Endothelial cell of umbilical vein (primary cell): ENCODE results near the gene PARD3B. TPM values are rescaled to one million over a fixed set of nuclear protein-coding genes. Genes with fewer than 3 reads are reported as not detected.

Source experiments
- BruUV-seq: library from RNA; stranded (reverse); fragments of 400-500 nt; replicated peaks from 2 replicates; lab custom pipeline; 2021; lab: Mats Ljungman, UMichigan
- CTCF ChIA-PET: fragments of 300-600, 350-600 bp; sonication (Branson Sonifier 250); formaldehyde crosslinking; loops from one replicate; lab custom pipeline; 2021; ENCODE audit warnings: antibody characterized with exemption, inconsistent platforms; lab: Charles Lee
- POLR2A ChIA-PET: fragments of 300-600, 350-600 bp; sonication (Branson Sonifier 250); formaldehyde crosslinking; loops from one replicate; lab custom pipeline; 2021; ENCODE audit warnings: antibody characterized with exemption, inconsistent platforms; lab: Charles Lee
- DNase-seq: peaks from one replicate; pipeline ENCODE4 v3.0.0-alpha.2; 2011; ENCODE audit warnings: low read depth, low spot score
- FAIRE-seq: peaks from 2 replicates; lab custom pipeline; 2011; peaks lifted over from hg19 to GRCh38; lab: Jason Lieb, UNC
- H2AFZ ChIP-seq: 2 replicates; pipeline ENCODE4 v1.6.0; 2012; ENCODE audit warnings: low read depth, low read length, control low read depth, inconsistent platforms
- H3K27ac ChIP-seq: 2 replicates; pipeline ENCODE4 v1.5.1; 2011; ENCODE audit warnings: low read depth, mild to moderate bottlenecking, control low read depth, low read length, moderate library complexity; ENCODE audit not compliant: insufficient read depth
- H3K27me3 ChIP-seq, 2 experiments: 2 replicates each; pipeline versions ENCODE4 v1.6.0 to v1.6.1; 2011; ENCODE audit warnings: low read length in 2 of 2, mixed read lengths in 1 of 2; ENCODE audit not compliant: control insufficient read depth in 2 of 2, insufficient read depth in 2 of 2
- H3K36me3 ChIP-seq, 2 experiments: 2 replicates in 1 of 2; 3 replicates in 1 of 2; pipeline ENCODE4 v1.5.1; 2011; ENCODE audit warnings: low read length in 2 of 2, mild to moderate bottlenecking in 1 of 2, moderate library complexity in 1 of 2; ENCODE audit not compliant: control insufficient read depth in 2 of 2, insufficient read depth in 2 of 2; ENCODE audit errors: extremely low read depth in 1 of 2
- H3K4me1 ChIP-seq: 3 replicates; pipeline ENCODE4 v1.5.1; 2011; ENCODE audit warnings: mild to moderate bottlenecking, low read length; ENCODE audit not compliant: control insufficient read depth, insufficient read depth; ENCODE audit errors: extremely low read depth
- H3K4me2 ChIP-seq: 2 replicates; pipeline ENCODE4 v1.6.1; 2011; ENCODE audit warnings: low read length, control low read depth, mixed read lengths; ENCODE audit not compliant: insufficient read depth
- H3K4me3 ChIP-seq, 3 experiments: fragments of 200-600 bp in 1 of 3; sonication (generic), shearing (Covaris generic) in 1 of 3; replicated peaks in 1 of 3; 2 replicates each; pipeline ENCODE4 v1.5.1; 2011 to 2016; ENCODE audit warnings: control low read depth in 3 of 3, low read length in 3 of 3, mild to moderate bottlenecking in 2 of 3, inconsistent platforms in 1 of 3, low read depth in 1 of 3, moderate library complexity in 1 of 3; ENCODE audit not compliant: insufficient read depth in 1 of 3
- H3K79me2 ChIP-seq: 2 replicates; pipeline ENCODE4 v1.6.0; 2012; ENCODE audit warnings: low read length, inconsistent platforms; ENCODE audit not compliant: control insufficient read depth, insufficient read depth
- H3K9ac ChIP-seq: replicated peaks from 2 replicates; pipeline ENCODE3; 2011; ENCODE audit warnings: low read length, control low read depth; ENCODE audit not compliant: insufficient read depth; ENCODE audit errors: extremely low read depth
- H3K9me1 ChIP-seq: replicated peaks from 3 replicates; pipeline ENCODE4 v1.6.0; 2011; ENCODE audit warnings: mild to moderate bottlenecking, low read length; ENCODE audit not compliant: control insufficient read depth, insufficient read depth; ENCODE audit errors: extremely low read depth
- H3K9me3 ChIP-seq: replicated peaks from 2 replicates; pipeline ENCODE4 v1.5.1; 2012; ENCODE audit warnings: low read length, inconsistent platforms; ENCODE audit not compliant: control insufficient read depth, insufficient read depth
- H4K20me1 ChIP-seq: replicated peaks from 2 replicates; pipeline ENCODE3; 2011; ENCODE audit warnings: mild to moderate bottlenecking, low read length; ENCODE audit not compliant: control insufficient read depth, insufficient read depth; ENCODE audit errors: extremely low read depth
- EZH2 ChIP-seq: IDR thresholded peaks from 2 replicates; pipeline ENCODE4 v1.6.1; 2012; ENCODE audit warnings: borderline replicate concordance, low read depth, mild to moderate bottlenecking, moderate library complexity, low read length, inconsistent platforms; ENCODE audit not compliant: severe bottlenecking
- FOS ChIP-seq: IDR thresholded peaks from 2 replicates; pipeline ENCODE4 v1.6.1; 2011; ENCODE audit warnings: mild to moderate bottlenecking, low read length, moderate library complexity, borderline replicate concordance; ENCODE audit not compliant: insufficient read depth
- JUN ChIP-seq: IDR thresholded peaks from 2 replicates; pipeline ENCODE4 v1.6.1; 2011; ENCODE audit warnings: borderline replicate concordance, low read depth; ENCODE audit not compliant: insufficient read length, insufficient read depth
- MYC ChIP-seq: IDR thresholded peaks from one replicate; pipeline ENCODE4 v1.6.1; 2011; ENCODE audit warnings: mild to moderate bottlenecking, low read depth, low read length
- POLR2A ChIP-seq: IDR thresholded peaks from 2 replicates; pipeline ENCODE4 v1.6.1; 2012; ENCODE audit warnings: low read depth, mild to moderate bottlenecking, control low read depth, low read length
- POLR2AphosphoS5 ChIP-seq: IDR thresholded peaks from 2 replicates; pipeline ENCODE4 v1.6.1; 2012; ENCODE audit warnings: low read depth, mild to moderate bottlenecking, control low read depth, low read length, moderate library complexity; ENCODE audit not compliant: insufficient read depth
- dilution Hi-C: fragments of 300-500 bp; cut with MboI; formaldehyde crosslinking; loops from one replicate; pipeline ENCODE4 v1.15.0; 2019; ENCODE audit warnings: low sequenced_read_pairs; ENCODE audit not compliant: extremely low pct_ligation_motif_present
- intact Hi-C: fragments of 100-400 bp; cut with micrococcal nuclease; formaldehyde crosslinking; loops from one replicate; pipeline ENCODE4 v1.10.0; 2022
- polyA plus RNA-seq, 4 experiments: library from polyadenylated mRNA; depleted of rRNA in 3 of 4; stranded (reverse) in 3 of 4; unstranded in 1 of 4; fragments of >200 nt; gene quantifications; 2 replicates each; pipeline versions ENCODE4 v1.2.1 to v1.2.3, GENCODE V29; 2011 to 2012; ENCODE audit warnings: missing spikeins in 1 of 4
- total RNA-seq: library from RNA; stranded (reverse); gene quantifications from 2 replicates; pipeline ENCODE4 v1.2.3, GENCODE V29; 2021
- TF ChIP-seq, protein P1 (sequence below), 2 donors: IDR thresholded peaks; 1 replicate in 1 of 2; 2 replicates in 1 of 2; pipeline ENCODE4 v1.5.1; 2011; ENCODE audit warnings: low read length in 2 of 2, mild to moderate bottlenecking in 2 of 2, moderate library complexity in 2 of 2, control low read depth in 1 of 2, inconsistent platforms in 1 of 2, low read depth in 1 of 2; ENCODE audit not compliant: insufficient read depth in 1 of 2; ENCODE audit errors: extremely low read depth in 1 of 2

Gene PARD3B
- total and polyA plus RNA-seq, 2 donors (not counting 3 experiments of a cell fraction or from before 2014, with no cell fraction given) = 2.2 to 30.9 TPM

DNA sequence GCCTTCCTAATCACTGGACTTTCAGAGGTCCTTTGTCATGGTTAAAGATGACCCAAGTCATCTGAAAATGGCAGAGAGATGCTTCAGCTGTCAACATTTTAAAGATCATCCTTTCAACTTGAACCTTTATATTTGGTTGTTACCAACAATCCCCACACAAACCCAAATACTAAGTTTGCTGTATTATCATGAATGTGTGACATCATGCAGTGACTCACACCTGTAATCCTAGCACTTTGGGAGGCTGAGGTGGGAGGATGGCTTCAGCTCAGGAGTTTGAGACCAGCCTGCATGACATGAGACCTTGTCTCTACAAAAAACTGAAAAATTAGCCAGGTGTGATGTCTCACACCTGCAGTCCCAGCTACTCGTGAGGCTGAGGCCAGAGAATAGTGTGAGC is 1081.8 kb downstream of the PARD3B start:
- Histone ChIP-seq H2AFZ (no peak overlapping the region), H4K20me1 (no peaks in the 10 kb centered on the region), H3K9me1 (no peaks in the 10 kb centered on the region), H3K27me3 (peaks cover 0 to 2% of the 10 kb centered on the region in 2 experiments), H3K4me3 (no peak overlapping the region), H3K9me3 (no peaks in the 10 kb centered on the region), H3K4me1 (no peaks in the 10 kb centered on the region), H3K27ac (no peak overlapping the region), H3K36me3 (no peaks in the 10 kb centered on the region), H3K79me2 (no peaks in the 10 kb centered on the region), H3K4me2 (no peak overlapping the region), H3K9ac (no peak overlapping the region)
- dilution Hi-C loops (no loop called here), intact Hi-C loops (no loop called here)
- FAIRE-seq (no peak), DNase-seq (no peak)
- ChIA-PET POLR2A (no interaction called here), CTCF (no interaction called here)
- TF ChIP-seq EZH2 (no peak), FOS (no peak), POLR2A (no peak), JUN (no peak), POLR2AphosphoS5 (no peak), MYC (no peak)
- TF ChIP-seq, protein P1, sequence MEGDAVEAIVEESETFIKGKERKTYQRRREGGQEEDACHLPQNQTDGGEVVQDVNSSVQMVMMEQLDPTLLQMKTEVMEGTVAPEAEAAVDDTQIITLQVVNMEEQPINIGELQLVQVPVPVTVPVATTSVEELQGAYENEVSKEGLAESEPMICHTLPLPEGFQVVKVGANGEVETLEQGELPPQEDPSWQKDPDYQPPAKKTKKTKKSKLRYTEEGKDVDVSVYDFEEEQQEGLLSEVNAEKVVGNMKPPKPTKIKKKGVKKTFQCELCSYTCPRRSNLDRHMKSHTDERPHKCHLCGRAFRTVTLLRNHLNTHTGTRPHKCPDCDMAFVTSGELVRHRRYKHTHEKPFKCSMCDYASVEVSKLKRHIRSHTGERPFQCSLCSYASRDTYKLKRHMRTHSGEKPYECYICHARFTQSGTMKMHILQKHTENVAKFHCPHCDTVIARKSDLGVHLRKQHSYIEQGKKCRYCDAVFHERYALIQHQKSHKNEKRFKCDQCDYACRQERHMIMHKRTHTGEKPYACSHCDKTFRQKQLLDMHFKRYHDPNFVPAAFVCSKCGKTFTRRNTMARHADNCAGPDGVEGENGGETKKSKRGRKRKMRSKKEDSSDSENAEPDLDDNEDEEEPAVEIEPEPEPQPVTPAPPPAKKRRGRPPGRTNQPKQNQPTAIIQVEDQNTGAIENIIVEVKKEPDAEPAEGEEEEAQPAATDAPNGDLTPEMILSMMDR (IDR thresholded peaks at IDR 0.05; ENCODE audit: extremely low read depth in 1 of 2, insufficient read depth in 1 of 2, low read depth in 1 of 2, low read length in 2 of 2) = no peak
- BruUV-seq = no TSS peak
